WTC11 (cell line): ENCODE data around the gene P3H2. TPM values are rescaled to one million over a fixed set of nuclear protein-coding genes. Genes with fewer than 3 reads are reported as not detected.
A peak's percentile ranks its signal among the peaks of the same experiment; 100 is the strongest.

ENCODE experiments used
- ATAC-seq: fragments of 200-7000 bp; cut with Tn5 transposase; 2 replicates; pipeline ENCODE4 v1.10.0; 2021; ENCODE audit warnings: mild to moderate bottlenecking, moderate library complexity
- CTCF ChIA-PET: fragments of 300-600 bp; sonication (Branson Sonifier 250); formaldehyde crosslinking; loops from one replicate; lab custom pipeline; 2021; ENCODE audit warnings: antibody characterized with exemption; lab: Charles Lee
- POLR2A ChIA-PET: fragments of 350-600 bp; sonication (Branson Sonifier 250); formaldehyde crosslinking; loops from one replicate; lab custom pipeline; 2021; ENCODE audit warnings: antibody characterized with exemption; lab: Charles Lee
- DNase-seq: peaks from one replicate; pipeline ENCODE4 v3.0.0; 2021; ENCODE audit warnings: low spot score
- H3K27ac Mint-ChIP-seq: 2 replicates; pipeline ENCODE4 v1.8.0; 2021; ENCODE audit warnings: mixed read lengths
- H3K27me3 Mint-ChIP-seq: 2 replicates; pipeline ENCODE4 v1.8.0; 2021; ENCODE audit warnings: low read depth, mild to moderate bottlenecking, moderate library complexity, mixed read lengths
- H3K36me3 Mint-ChIP-seq: 2 replicates; pipeline ENCODE4 v1.8.0; 2021; ENCODE audit warnings: mixed read lengths
- H3K4me1 Mint-ChIP-seq: 2 replicates; pipeline ENCODE4 v1.8.0; 2022; ENCODE audit warnings: mixed read lengths
- H3K4me3 Mint-ChIP-seq: 2 replicates; pipeline ENCODE4 v1.8.0; 2021; ENCODE audit warnings: mild to moderate bottlenecking, moderate library complexity, mixed read lengths
- H3K9me3 Mint-ChIP-seq: 2 replicates; pipeline ENCODE4 v1.8.0; 2021; ENCODE audit warnings: mixed read lengths
- AR ChIP-seq: fragments of 250-450 bp; sonication (Bioruptor Pico); IDR thresholded peaks from 2 replicates; pipeline ENCODE4 v1.9.0; 2021; ENCODE audit warnings: mild to moderate bottlenecking
- ATF6 ChIP-seq: sonication (generic); formaldehyde crosslinking; IDR thresholded peaks from 2 replicates; pipeline ENCODE4 v1.8.1; 2023; ENCODE audit warnings: mild to moderate bottlenecking, missing genetic modification reagents
- E2F5 ChIP-seq: sonication (generic); formaldehyde crosslinking; IDR thresholded peaks from 2 replicates; pipeline ENCODE4 v1.8.1; 2022; ENCODE audit warnings: mild to moderate bottlenecking, moderate library complexity, missing genetic modification reagents
- ESRRA ChIP-seq: sonication (generic); formaldehyde crosslinking; IDR thresholded peaks from 2 replicates; pipeline ENCODE4 v1.8.1; 2022; ENCODE audit warnings: mild to moderate bottlenecking, missing genetic modification reagents, borderline replicate concordance
- ETV6 ChIP-seq: sonication (generic); formaldehyde crosslinking; IDR thresholded peaks from 2 replicates; pipeline ENCODE4 v1.8.1; 2022; ENCODE audit warnings: mild to moderate bottlenecking, missing genetic modification reagents
- FOXP4 ChIP-seq: sonication (generic); formaldehyde crosslinking; IDR thresholded peaks from 2 replicates; pipeline ENCODE4 v1.8.0; 2022; ENCODE audit warnings: mild to moderate bottlenecking, missing genetic modification reagents
- GABPB1 ChIP-seq: sonication (generic); formaldehyde crosslinking; IDR thresholded peaks from 2 replicates; pipeline ENCODE4 v1.8.1; 2023; ENCODE audit warnings: mild to moderate bottlenecking, missing genetic modification reagents
- HMGA2 ChIP-seq: fragments of 250-450 bp; sonication (Bioruptor Pico); IDR thresholded peaks from 2 replicates; pipeline ENCODE4 v1.4.0; 2021; ENCODE audit warnings: mild to moderate bottlenecking, moderate library complexity
- HMGXB4 ChIP-seq: sonication (generic); formaldehyde crosslinking; IDR thresholded peaks from 2 replicates; pipeline ENCODE4 v1.8.1; 2023; ENCODE audit warnings: mild to moderate bottlenecking, moderate library complexity, missing genetic modification reagents
- JUN ChIP-seq: sonication (generic); formaldehyde crosslinking; IDR thresholded peaks from 2 replicates; pipeline ENCODE4 v1.8.0; 2023; ENCODE audit warnings: mild to moderate bottlenecking, missing genetic modification reagents
- KAT7 ChIP-seq: sonication (generic); formaldehyde crosslinking; IDR thresholded peaks from 2 replicates; pipeline ENCODE4 v1.8.1; 2023; ENCODE audit warnings: missing genetic modification reagents, mild to moderate bottlenecking, borderline replicate concordance
- MXD4 ChIP-seq: fragments of 250-450 bp; sonication (Bioruptor Pico); IDR thresholded peaks from 2 replicates; pipeline ENCODE4 v1.8.0; 2021; ENCODE audit warnings: mild to moderate bottlenecking, moderate library complexity, borderline replicate concordance
- MYBL2 ChIP-seq: sonication (generic); formaldehyde crosslinking; IDR thresholded peaks from 2 replicates; pipeline ENCODE4 v1.8.1; 2023; ENCODE audit warnings: mild to moderate bottlenecking, moderate library complexity, missing genetic modification reagents
- NFATC4 ChIP-seq: fragments of 250-450 bp; sonication (Bioruptor Pico); IDR thresholded peaks from 2 replicates; pipeline ENCODE4 v1.9.0; 2021; ENCODE audit warnings: mild to moderate bottlenecking
- NFYB ChIP-seq: sonication (generic); formaldehyde crosslinking; conservative IDR thresholded peaks from 2 replicates; pipeline ENCODE4 v1.8.0; 2022; ENCODE audit warnings: low read depth, missing genetic modification reagents
- NR3C1 ChIP-seq: sonication (generic); formaldehyde crosslinking; conservative IDR thresholded peaks from 2 replicates; pipeline ENCODE4 v1.8.1; 2023; ENCODE audit warnings: low read depth, mild to moderate bottlenecking, missing genetic modification reagents
- SP1 ChIP-seq: sonication (generic); formaldehyde crosslinking; conservative IDR thresholded peaks from 2 replicates; pipeline ENCODE4 v1.8.1; 2022; ENCODE audit warnings: missing genetic modification reagents
- STAT6 ChIP-seq: sonication (generic); formaldehyde crosslinking; conservative IDR thresholded peaks from 2 replicates; pipeline ENCODE4 v1.8.1; 2023; ENCODE audit warnings: mild to moderate bottlenecking, low read depth, missing genetic modification reagents, moderate library complexity
- ZNF138 ChIP-seq: sonication (generic); formaldehyde crosslinking; conservative IDR thresholded peaks from 2 replicates; pipeline ENCODE4 v1.8.1; 2022; ENCODE audit warnings: mild to moderate bottlenecking, moderate library complexity, missing genetic modification reagents
- ZNF423 ChIP-seq: fragments of 250-450 bp; sonication (Bioruptor Pico); IDR thresholded peaks from 2 replicates; pipeline ENCODE4 v2.1.2; 2022; ENCODE audit warnings: mild to moderate bottlenecking, moderate library complexity
- ZNF425 ChIP-seq: fragments of 250-450 bp; sonication (Bioruptor Pico); conservative IDR thresholded peaks from 2 replicates; pipeline ENCODE4 v1.9.0; 2021; ENCODE audit warnings: mild to moderate bottlenecking
- total RNA-seq: library from RNA; stranded (reverse); gene quantifications from 3 replicates; pipeline ENCODE4 v1.2.3, GENCODE V29; 2021

The P3H2 gene
- total RNA-seq, 1 experiment from 2014 or later = 29.4 TPM

GRCh38 chr3:190109441-190109840, 11.3 kb downstream of the P3H2 start (continued):
- no peak for TF ChIP-seq KAT7 (CRISPR knock-in tag)
- TF ChIP-seq ZNF423 (CRISPR knock-in tag) = no peak
- TF ChIP-seq MYBL2 = no peak
- TF ChIP-seq NFYB = no peak
- TF ChIP-seq ETV6 = no peak
- TF ChIP-seq HMGA2 (CRISPR knock-in tag) = no peak
- TF ChIP-seq, all 79 proteins: peak for 0

- DNase-seq = no peak
- Mint-ChIP-seq H3K27me3 (no peaks in the 10 kb centered on the region), H3K36me3 (peaks cover 9% of the 10 kb centered on the region), H3K27ac (peak overlapping the region; percentile 69), H3K4me3 (no peak overlapping the region), H3K4me1 (peaks cover 13% of the 10 kb centered on the region), H3K9me3 (no peaks in the 10 kb centered on the region)
- ATAC-seq = no peak
- ChIA-PET POLR2A (no interaction called here), CTCF (interaction anchor here (1.3 to 2.0 kb wide), 3 partner anchors 11 to 148 kb away, joined by 3 to 7 read pairs (median 6); no protein-coding TSS in a partner anchor)
- TF ChIP-seq SP1 (CRISPR knock-in tag) (no peak), JUN (CRISPR knock-in tag) (no peak), HMGA2 (CRISPR knock-in tag) (no peak), ESRRA (no peak), ZNF138 (no peak), GABPB1 (CRISPR knock-in tag) (no peak), NR3C1 (CRISPR knock-in tag) (no peak), FOXP4 (CRISPR knock-in tag) (no peak), STAT6 (CRISPR knock-in tag) (no peak), HMGXB4 (CRISPR knock-in tag) (no peak), E2F5 (no peak), NFATC4 (CRISPR knock-in tag) (no peak)
Observed at GRCh38 chr3:190108804-190109203, 11.9 kb downstream of the P3H2 start.

GRCh38 chr3:190105876-190106275, 14.8 kb downstream of the P3H2 start:
- ChIA-PET CTCF (no interaction called here), POLR2A (no interaction called here)
- Mint-ChIP-seq H3K27me3 (no peaks in the 10 kb centered on the region; the same call in 1 of the 2 replicates), H3K4me3 (no peak overlapping the region), H3K9me3 (no peaks in the 10 kb centered on the region), H3K36me3 (no peaks in the 10 kb centered on the region), H3K27ac (no peak overlapping the region), H3K4me1 (peaks cover 25% of the 10 kb centered on the region)
- DNase-seq (no peak), ATAC-seq (no peak)
- TF ChIP-seq MXD4 (CRISPR knock-in tag) (no peak), HMGA2 (CRISPR knock-in tag) (no peak), ZNF425 (CRISPR knock-in tag) (no peak), AR (CRISPR knock-in tag) (no peak), ATF6 (CRISPR knock-in tag) (no peak)
